ENCODE results near the gene CPED1.

Gene CPED1

GRCh38 chr7:120988591-120989256 is at the start of gene CPED1:
Gene CPED1, plus strand, starts transcription at chr7:120988711. Its CDS starts 911 bp downstream, at chr7:120989622.
- peak in 2 of 4 experiments; percentile 10 to 18 for DNase-seq (ENCODE audit: low read depth in 4 of 4, low spot score in 1 of 4)

GRCh38 chr7:120939345-120939744 is 49.2 kb upstream of the CPED1 start:
- DNase-seq (ENCODE audit: low read depth in 4 of 4, low spot score in 1 of 4): no peak

DNA sequence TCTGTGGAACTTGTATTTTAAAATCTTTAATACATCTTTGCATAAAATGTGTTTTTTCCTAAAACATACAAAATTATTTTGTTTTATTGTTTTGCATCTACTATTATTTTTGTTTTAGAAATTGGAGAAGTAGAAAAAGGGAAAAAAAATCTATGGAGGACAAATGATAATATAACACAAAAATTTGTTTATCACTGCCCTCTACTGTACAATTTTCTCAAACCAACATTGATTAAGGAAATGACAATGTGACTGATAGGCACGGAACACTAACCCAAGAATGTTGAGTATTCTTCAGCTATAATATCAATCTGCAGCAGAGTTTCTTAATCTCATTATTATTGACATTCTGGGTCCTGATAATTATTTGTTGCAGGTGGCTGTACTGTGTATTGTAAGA is 47.4 kb upstream of the CPED1 start:
- no peak for DNase-seq (ENCODE audit: low read depth in 4 of 4, low spot score in 1 of 4)

DNA sequence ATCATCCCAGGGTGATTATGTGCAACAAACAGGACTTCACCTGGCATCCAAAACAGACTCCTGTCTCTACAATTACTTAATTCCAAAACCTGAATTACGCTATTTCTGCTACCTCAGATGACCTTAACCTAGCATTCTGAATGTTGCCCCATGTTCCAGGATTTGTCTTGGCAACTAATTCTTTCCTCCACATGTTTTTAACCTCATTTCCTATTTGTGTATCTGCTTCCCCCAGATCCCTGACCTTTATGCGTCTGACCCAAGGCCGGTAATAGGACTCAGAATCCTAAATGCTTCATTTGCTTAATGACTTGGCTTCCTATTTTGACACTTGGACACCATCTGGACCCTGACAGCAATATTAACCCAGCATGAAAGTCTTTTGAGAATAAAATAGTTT is 46.7 kb upstream of the CPED1 start:
- DNase-seq (ENCODE audit: low read depth in 4 of 4, low spot score in 1 of 4): no peak

DNA sequence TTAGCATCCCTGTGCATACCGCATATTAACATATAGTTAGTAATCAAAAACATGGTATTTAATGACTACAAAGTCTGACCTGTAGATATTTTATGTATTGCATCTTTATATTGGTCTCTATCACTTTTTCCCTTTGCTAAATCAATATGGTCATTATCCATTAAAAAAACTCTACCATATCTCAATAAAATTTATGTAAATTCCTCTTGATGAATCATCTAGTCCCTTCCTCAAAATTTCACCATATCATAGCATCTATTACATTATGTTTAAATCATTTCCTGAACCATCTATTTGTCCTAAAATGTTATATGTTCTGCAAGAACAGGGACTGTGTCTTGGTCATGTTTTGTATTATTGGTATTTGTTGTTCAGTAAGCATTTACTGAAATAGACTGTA is 45.6 kb upstream of the CPED1 start:
- no peak for DNase-seq (ENCODE audit: low read depth in 4 of 4, low spot score in 1 of 4)

DNA sequence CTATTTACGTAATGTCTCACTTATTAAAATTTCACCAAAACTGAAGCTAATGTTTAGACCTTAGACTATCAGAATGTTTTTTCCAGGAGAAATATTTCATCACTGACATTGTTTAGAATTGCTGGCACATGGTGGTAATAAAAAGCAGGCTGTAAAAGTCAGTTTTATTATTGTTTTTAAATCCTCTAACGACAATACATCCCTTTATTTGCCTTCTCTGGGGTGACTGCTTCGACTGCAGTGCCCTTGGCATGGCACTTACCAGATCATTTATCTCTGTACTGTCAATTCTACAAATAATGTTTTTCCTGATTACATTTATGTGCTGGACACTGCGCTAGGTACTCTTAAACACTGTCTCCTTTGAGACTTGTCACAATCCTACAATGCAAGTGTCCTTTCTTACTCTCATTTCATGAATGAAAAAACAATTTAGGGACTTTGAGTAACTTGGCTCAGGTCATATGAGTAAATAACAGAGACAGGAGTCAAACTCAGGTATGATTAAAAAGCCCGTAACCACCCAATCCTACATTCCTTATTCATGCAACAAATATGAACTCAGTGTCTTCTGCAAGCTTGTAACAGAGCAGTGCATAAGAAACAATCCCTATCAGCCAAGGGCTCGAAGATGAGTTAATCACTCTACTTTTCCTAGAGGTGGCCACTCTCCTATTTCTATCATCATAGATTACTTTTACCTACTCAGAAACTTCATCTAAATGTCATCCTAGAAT is 43.5 kb upstream of the CPED1 start:
- DNase-seq (ENCODE audit: low read depth in 4 of 4, low spot score in 1 of 4): no peak

DNA sequence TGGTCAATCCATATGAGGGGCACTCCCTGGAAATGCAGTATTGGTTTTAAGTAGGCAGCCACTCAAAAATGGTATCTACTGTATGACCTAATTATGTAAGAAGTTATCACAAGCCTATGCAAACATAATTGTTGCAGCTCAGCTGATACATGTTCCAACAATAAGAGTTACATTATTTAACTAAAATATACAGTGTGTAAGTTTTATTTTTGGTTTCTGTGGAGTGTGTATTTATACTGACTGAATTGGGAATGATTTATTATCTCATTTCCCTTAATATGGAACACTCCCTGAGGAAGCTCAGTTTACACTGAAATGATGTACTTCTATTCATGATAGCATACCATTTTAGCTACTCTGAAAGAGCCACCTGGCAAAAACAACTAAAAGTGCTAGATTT is 40.5 kb upstream of the CPED1 start:
- no peak for DNase-seq (ENCODE audit: low read depth in 4 of 4, low spot score in 1 of 4)

DNA sequence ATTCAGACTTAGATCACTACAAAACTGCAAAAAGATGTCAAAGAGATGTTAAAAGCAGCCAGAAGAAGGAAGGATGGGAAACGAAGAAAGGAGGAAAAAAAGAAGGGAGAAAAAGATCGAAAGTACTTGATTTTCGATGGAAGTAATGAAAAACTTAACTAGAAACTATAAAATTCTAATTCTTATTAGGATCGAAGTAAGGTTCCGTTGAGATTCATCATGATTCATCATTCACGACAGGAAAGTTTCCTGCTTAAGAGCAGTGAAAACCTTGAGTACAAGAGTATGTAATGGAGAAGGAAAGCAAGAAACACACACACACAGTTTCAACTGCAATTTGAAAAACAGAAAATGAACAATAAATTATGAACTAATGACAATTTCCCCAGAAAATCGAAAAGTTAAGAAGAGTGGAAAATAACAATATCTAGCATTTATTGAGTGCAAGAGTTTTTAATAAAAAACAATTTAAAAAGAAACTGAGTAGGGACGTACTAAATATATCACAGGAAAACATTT is 39.1 kb upstream of the CPED1 start:
- DNase-seq (ENCODE audit: low read depth in 4 of 4, low spot score in 1 of 4): no peak

GRCh38 chr7:120949998-120950538 is 38.4 kb upstream of the CPED1 start:
- DNase-seq (ENCODE audit: low read depth in 4 of 4, low spot score in 1 of 4): no peak

GRCh38 chr7:120950539-120951308 is 37.8 kb upstream of the CPED1 start, which contains the start of gene ING3:
Gene ING3, plus strand, starts transcription at chr7:120950777. Its CDS starts 120 bp downstream, at chr7:120950897.
- DNase-seq (ENCODE audit: low read depth in 4 of 4, low spot score in 1 of 4): peak; percentile 84 to 98 (median 92)

- no peak for DNase-seq (ENCODE audit: low read depth in 4 of 4, low spot score in 1 of 4)
Measured at GRCh38 chr7:120951309-120951699, 37.2 kb upstream of the CPED1 start.

- no peak for DNase-seq (ENCODE audit: low read depth in 4 of 4, low spot score in 1 of 4)
Measured at GRCh38 chr7:120951826-120952225, 36.7 kb upstream of the CPED1 start.

DNA sequence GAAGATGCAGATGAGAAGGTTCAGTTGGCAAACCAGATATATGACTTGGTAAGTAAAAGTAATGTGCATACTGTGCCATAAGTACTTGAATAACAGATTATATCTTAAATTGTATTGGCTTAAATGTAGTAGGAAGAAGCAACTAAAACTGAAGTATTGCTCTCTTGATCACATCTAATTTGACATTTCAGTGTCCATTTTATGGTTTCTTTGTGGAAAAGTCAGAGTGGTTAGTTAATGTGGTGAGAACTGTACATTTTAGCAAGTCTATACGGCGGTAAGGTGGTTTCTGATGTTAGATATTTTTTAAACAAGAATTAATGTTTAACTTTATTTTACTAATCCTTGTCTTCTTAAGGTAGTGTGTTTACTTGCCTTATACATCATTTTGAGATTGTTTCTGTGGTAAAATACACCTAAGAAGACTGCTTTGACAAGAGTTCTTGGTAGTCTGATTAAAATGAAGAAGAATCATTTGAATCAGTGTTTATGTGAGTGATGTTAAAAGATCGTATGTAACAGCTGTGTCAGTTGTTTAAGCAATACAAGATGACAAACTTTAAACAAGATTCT is 32.8 kb upstream of the CPED1 start:
- DNase-seq (ENCODE audit: low read depth in 4 of 4, low spot score in 1 of 4): no peak

DNA sequence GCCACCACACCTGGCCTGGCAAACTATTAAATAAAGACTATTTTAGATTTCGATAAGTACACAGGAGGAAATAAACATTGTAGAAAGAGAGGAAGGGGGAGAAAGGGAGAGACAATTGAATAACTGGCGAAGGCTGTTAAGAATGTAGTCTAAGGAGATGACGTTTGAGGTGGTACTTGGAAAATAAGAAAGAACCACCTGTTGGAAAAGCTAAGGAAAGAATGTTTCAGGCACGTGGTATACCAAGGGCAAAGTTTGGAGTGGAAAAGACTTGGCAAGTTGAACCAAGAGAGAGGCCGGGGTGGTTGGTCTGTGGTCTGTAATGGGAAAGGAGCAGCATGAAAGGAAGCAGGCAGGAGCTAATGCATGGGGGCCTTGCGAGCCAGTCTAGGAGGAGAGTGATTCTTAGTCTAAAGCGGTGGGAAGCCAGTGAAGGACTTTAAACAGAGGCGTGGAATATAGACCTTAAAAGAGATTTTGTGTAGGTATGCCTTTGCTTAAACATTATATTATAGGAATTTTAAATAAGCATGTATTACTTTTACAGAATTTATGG is 28.5 kb upstream of the CPED1 start:
- DNase-seq (ENCODE audit: low read depth in 4 of 4, low spot score in 1 of 4): no peak

DNA sequence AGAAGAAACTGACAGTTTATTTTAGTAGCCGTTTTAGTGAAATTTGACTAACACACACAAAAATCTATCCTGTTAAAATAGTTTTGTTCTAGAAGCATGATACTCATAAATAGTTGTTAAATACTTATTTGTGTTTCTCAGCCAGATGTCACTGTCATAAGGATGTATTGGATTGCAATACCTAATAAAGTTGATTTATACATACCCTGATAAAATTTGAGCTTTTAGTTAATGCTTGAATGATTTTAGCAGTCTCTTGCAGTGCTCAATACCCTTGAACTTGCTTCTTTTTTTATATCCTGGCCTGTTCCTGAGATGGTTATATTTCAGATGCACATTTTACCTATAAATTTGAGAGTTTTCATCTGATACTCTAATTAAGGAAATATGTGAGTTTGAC is 27.8 kb upstream of the CPED1 start:
- DNase-seq (ENCODE audit: low read depth in 4 of 4, low spot score in 1 of 4): no peak

- DNase-seq (ENCODE audit: low read depth in 4 of 4, low spot score in 1 of 4): no peak
Measured at GRCh38 chr7:120961638-120962173, 26.8 kb upstream of the CPED1 start.

- DNase-seq (ENCODE audit: low read depth in 4 of 4, low spot score in 1 of 4): no peak
Measured at GRCh38 chr7:120964088-120964487, 24.4 kb upstream of the CPED1 start.

DNA sequence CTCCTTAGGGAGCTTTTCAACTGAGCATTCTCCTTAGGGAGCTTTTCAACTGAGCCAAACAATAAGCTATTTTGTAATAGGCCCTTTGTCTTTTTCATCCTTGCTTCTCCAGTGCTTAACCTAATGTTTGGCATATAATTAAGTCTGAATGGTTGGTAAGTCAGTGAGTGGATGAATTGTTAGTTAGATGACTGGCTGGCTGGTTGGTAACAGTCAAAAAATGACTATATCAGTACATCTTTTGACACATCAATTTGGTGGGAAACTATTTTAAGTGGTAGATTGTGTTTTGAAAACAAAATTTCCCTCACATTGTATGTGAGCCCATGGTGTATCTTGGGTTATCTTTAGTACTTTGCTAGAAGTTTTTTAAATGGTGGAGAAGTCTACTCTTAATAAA is 21.6 kb upstream of the CPED1 start:
- DNase-seq (ENCODE audit: low read depth in 4 of 4, low spot score in 1 of 4): no peak

DNA sequence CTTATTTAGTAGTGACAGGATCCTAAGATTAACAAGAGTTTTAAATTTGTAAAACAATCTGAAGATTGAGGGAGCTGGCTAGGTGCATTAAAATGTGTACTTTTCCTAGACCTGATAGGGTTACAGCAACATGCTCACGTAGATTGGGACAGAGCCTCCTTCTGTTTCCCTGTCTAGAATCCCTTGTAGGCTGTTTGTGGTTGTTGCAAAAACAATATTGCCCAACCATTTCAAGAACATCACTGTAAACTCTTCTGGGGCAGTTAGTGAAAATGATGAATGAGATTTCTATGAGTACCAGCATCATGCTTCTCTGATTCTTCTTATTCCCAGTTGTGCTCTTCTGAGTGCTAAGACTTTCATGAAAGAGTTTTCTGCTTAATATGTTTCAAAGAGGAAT is 14.7 kb upstream of the CPED1 start:
- DNase-seq (ENCODE audit: low read depth in 4 of 4, low spot score in 1 of 4): no peak

GRCh38 chr7:120979765-120980499 is 8.6 kb upstream of the CPED1 start:
- DNase-seq (ENCODE audit: low read depth in 4 of 4, low spot score in 1 of 4): no peak

Measured in stimulated activated CD4-positive, alpha-beta T cell treated with anti-CD3 and anti-CD28 coated beads, Interleukin-1b, Interleukin-23, amount 100 ng/mL, for 24 hours (primary cell).